ENCODE results near the gene LY6G6F. TPM values are rescaled to one million over a fixed set of nuclear protein-coding genes. Genes with fewer than 3 reads are reported as not detected.

The LY6G6F gene
- total and polyA plus RNA-seq, 2 of the 13 experiments (the other 11 are each of a cell fraction or from before 2014, with no cell fraction given), result not detected

DNA sequence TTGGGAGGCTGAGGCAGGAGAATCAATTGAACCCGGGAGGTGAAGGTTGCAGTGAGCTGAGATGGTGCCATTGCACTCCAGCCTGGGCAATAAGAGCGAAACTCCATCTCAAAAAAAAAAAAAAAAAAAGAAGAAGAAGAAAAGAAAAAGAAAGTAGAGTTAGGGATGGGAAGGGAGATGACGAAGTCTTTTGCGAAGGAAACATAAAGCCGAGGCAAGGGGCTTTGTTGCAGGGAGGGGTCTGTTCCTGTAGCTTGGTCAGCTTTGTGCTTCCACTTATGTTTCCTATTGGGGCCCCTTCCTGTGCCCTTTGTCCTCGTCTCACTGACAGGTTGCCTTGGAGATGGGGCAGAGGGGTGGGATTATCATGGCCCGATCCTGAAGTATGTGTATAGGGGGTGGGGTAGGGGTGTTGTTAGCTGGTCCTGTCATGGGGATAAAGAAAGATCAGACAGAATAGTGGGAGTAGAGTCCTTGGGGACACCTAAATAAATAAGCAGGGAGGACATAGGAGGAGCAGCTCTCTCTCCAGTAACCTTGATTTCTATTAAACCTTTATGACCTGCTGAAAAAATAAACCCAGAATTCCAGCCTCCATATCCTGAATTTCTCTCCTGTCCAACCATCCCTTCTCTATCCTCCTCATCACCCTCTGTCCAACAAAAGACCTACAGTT lies 30.8 kb downstream of the LY6G6F start (continued):
- TF ChIP-seq ZBTB3 (CRISPR knock-in tag; IDR thresholded peaks at IDR 0.05; ENCODE audit: borderline replicate concordance, low read depth), result no peak
- peak; percentile 44; the same call in 1 of the 2 replicates for TF ChIP-seq HOXA3 (CRISPR knock-in tag; IDR thresholded peaks at IDR 0.05)
- TF ChIP-seq, protein P1, sequence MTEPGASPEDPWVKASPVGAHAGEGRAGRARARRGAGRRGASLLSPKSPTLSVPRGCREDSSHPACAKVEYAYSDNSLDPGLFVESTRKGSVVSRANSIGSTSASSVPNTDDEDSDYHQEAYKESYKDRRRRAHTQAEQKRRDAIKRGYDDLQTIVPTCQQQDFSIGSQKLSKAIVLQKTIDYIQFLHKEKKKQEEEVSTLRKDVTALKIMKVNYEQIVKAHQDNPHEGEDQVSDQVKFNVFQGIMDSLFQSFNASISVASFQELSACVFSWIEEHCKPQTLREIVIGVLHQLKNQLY (CRISPR knock-in tag; IDR thresholded peaks at IDR 0.05), result no peak
- peak; percentile 49; the same call in 1 of the 2 replicates for TF ChIP-seq GABPB1 (CRISPR knock-in tag; IDR thresholded peaks at IDR 0.05)
- no peak; the same call in 1 of the 2 replicates for TF ChIP-seq KMT2A (CRISPR knock-in tag; IDR thresholded peaks at IDR 0.05)
- peak; percentile 44; the same call in 1 of the 2 replicates for TF ChIP-seq ZNF792 (CRISPR knock-in tag; IDR thresholded peaks at IDR 0.05)
- TF ChIP-seq HDAC2 (CRISPR knock-in tag; IDR thresholded peaks at IDR 0.05), result peak; percentile 73; the same call in 1 of the 2 replicates
- TF ChIP-seq, protein P2, sequence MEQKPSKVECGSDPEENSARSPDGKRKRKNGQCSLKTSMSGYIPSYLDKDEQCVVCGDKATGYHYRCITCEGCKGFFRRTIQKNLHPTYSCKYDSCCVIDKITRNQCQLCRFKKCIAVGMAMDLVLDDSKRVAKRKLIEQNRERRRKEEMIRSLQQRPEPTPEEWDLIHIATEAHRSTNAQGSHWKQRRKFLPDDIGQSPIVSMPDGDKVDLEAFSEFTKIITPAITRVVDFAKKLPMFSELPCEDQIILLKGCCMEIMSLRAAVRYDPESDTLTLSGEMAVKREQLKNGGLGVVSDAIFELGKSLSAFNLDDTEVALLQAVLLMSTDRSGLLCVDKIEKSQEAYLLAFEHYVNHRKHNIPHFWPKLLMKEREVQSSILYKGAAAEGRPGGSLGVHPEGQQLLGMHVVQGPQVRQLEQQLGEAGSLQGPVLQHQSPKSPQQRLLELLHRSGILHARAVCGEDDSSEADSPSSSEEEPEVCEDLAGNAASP (CRISPR knock-in tag; IDR thresholded peaks at IDR 0.05; ENCODE audit: borderline replicate concordance), result peak; percentile 78; the same call in 1 of the 2 replicates
- no peak for TF ChIP-seq ZNF430 (CRISPR knock-in tag; IDR thresholded peaks at IDR 0.05)
- peak; percentile 69 for TF ChIP-seq THAP11 (CRISPR knock-in tag; IDR thresholded peaks at IDR 0.05)
- TF ChIP-seq ZNF44 (CRISPR knock-in tag; IDR thresholded peaks at IDR 0.05), result no peak
- TF ChIP-seq SPEN (CRISPR knock-in tag; IDR thresholded peaks at IDR 0.05; ENCODE audit: low read depth), result no peak; the same call in 1 of the 2 replicates
- TF ChIP-seq, protein P3, sequence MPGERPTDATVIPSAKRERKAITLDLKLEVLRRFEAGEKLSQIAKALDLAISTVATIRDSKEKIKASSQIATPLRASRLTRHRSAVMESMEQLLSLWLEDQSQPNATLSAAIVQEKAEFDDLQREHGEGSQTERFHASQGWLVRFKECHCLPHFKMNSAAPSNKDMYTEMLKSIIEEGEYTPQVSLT (CRISPR knock-in tag; IDR thresholded peaks at IDR 0.05; ENCODE audit: borderline replicate concordance, low read depth), result no peak
- TF ChIP-seq ZFYVE20 (CRISPR knock-in tag; IDR thresholded peaks at IDR 0.05; ENCODE audit: borderline replicate concordance, low read depth), result no peak
- TF ChIP-seq SALL1 (CRISPR knock-in tag; IDR thresholded peaks at IDR 0.05), result peak; percentile 72
- peak; percentile 71; the same call in 1 of the 2 replicates for TF ChIP-seq JUNB (CRISPR knock-in tag; IDR thresholded peaks at IDR 0.05; ENCODE audit: borderline replicate concordance)
- TF ChIP-seq ZNF746 (CRISPR knock-in tag; IDR thresholded peaks at IDR 0.05), result peak; percentile 92
- TF ChIP-seq, protein P4, sequence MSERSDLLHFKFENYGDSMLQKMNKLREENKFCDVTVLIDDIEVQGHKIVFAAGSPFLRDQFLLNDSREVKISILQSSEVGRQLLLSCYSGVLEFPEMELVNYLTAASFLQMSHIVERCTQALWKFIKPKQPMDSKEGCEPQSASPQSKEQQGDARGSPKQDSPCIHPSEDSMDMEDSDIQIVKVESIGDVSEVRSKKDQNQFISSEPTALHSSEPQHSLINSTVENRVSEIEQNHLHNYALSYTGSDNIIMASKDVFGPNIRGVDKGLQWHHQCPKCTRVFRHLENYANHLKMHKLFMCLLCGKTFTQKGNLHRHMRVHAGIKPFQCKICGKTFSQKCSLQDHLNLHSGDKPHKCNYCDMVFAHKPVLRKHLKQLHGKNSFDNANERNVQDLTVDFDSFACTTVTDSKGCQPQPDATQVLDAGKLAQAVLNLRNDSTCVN (CRISPR knock-in tag; IDR thresholded peaks at IDR 0.05; ENCODE audit: borderline replicate concordance), result no peak
- no peak for TF ChIP-seq ZFAT (CRISPR knock-in tag; conservative IDR thresholded peaks at IDR 0.05)
- TF ChIP-seq TBP (CRISPR knock-in tag; IDR thresholded peaks at IDR 0.05), result no peak
- peak; percentile 21; the same call in 1 of the 2 replicates for TF ChIP-seq CEBPG (CRISPR knock-in tag; IDR thresholded peaks at IDR 0.05)
- TF ChIP-seq HINFP (CRISPR knock-in tag; IDR thresholded peaks at IDR 0.05; ENCODE audit: low read depth), result no peak
- TF ChIP-seq BCL6 (CRISPR knock-in tag; IDR thresholded peaks at IDR 0.05), result peak; percentile 88
- TF ChIP-seq TOE1 (CRISPR knock-in tag; IDR thresholded peaks at IDR 0.05), result no peak
- TF ChIP-seq KAT7 (CRISPR knock-in tag; IDR thresholded peaks at IDR 0.05; ENCODE audit: borderline replicate concordance), result no peak
